Testis (tissue), 3 donors: ENCODE results near the gene PAPPA. TPM values are rescaled to one million over a fixed set of nuclear protein-coding genes. Genes with fewer than 3 reads are reported as not detected.

Experiments
- DNase-seq: peaks from one replicate; pipeline ENCODE4 v3.0.0-alpha.2; 2019
- H3K27ac ChIP-seq, 2 donors: fragments of 200-600 bp; sonication (generic); one replicate each; pipeline ENCODE4 v1.5.1; 2019
- H3K27me3 ChIP-seq: fragments of 200-600 bp; sonication (generic); one replicate; pipeline ENCODE4 v1.5.1; 2019
- H3K36me3 ChIP-seq: fragments of 200-600 bp; sonication (generic); one replicate; pipeline ENCODE4 v1.5.1; 2017; ENCODE audit warnings: low read depth; ENCODE audit errors: missing control alignments
- H3K4me1 ChIP-seq: fragments of 200-600 bp; sonication (generic); one replicate; pipeline ENCODE4 v1.5.1; 2019
- H3K4me3 ChIP-seq, 2 donors: fragments of 200-600 bp; sonication (generic); one replicate each; pipeline ENCODE4 v1.5.1; 2017 to 2019
- H3K9me3 ChIP-seq: fragments of 200-600 bp; sonication (generic); one replicate; pipeline ENCODE4 v1.5.1; 2017
- POLR2A ChIP-seq: fragments of 450-650 bp; IDR thresholded peaks from one replicate; pipeline ENCODE4 v1.6.1; 2017; ENCODE audit warnings: antibody characterized with exemption, mild to moderate bottlenecking, moderate library complexity
- WGBS, 2 donors: methylation state at CpG; one replicate each; pipeline ENCODE4 v1.1.5; 2018; 5-methylcytosine and 5-hydroxymethylcytosine counted together
- intact Hi-C: fragments of 100-400 bp; cut with DNase I; formaldehyde crosslinking; loops from one replicate; pipeline ENCODE4 v1.15.1; 2023; ENCODE audit warnings: low total_unique reads
- polyA plus RNA-seq: library from polyadenylated mRNA; stranded (reverse); fragments of 350-450 nt; fragmentation: Illumina TruSeq; extraction: RNeasy Lipid Tissue Mini Kit (QIAGEN cat#74804); gene quantifications from one replicate; pipeline ENCODE4 v1.2.3, GENCODE V29; 2014; ENCODE audit warnings: low read depth, low replicate concordance; ENCODE audit not compliant: insufficient read depth
- total RNA-seq, 2 donors: library from RNA; depleted of rRNA; stranded (reverse); fragments of >200 nt; gene quantifications; one replicate each; pipeline ENCODE4 v1.2.3, GENCODE V29; 2016
- TF ChIP-seq, protein P1 (sequence below), 3 experiments: fragments of 450-650 bp in 2 of 3; fragments of 200-600 bp in 1 of 3; sonication (generic) in 1 of 3; IDR thresholded peaks; one replicate each; pipeline ENCODE4 v1.5.1; 2016 to 2019; ENCODE audit warnings: antibody characterized with exemption in 3 of 3, mild to moderate bottlenecking in 2 of 3, moderate library complexity in 1 of 3

The PAPPA gene
- total and polyA plus RNA-seq, 3 donors from 2014 or later, result 1.9 to 5.1 (median 4.1) TPM

DNA sequence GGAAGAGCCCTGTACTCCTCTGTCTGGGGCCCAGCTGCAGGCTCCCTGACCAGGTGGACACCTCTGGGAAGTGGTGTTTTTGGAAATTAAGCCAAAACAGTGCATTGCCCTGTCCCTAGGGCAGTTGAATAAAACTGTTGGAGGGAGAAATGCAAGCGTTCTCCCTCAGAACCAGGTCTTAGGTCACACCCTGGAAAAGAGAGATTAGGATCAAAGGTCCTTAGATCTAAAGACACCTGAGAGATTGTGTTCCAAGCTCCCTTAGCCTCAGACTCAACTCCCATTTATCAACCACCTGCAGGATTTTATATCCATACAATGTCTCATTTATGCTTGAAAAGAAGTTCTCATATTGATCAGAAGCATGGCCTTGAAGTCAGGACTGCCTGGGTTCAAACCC lies 64.8 kb downstream of the PAPPA start:
- H3K36me3 ChIP-seq, result no peaks in the 10 kb centered on the region
- no peaks in the 10 kb centered on the region for H3K4me1 ChIP-seq
- no peak for DNase-seq
- intact Hi-C loops, result no loop called here
- H3K4me3 ChIP-seq, result no peak overlapping the region
- H3K27ac ChIP-seq, result no peak overlapping the region
- WGBS, 2 donors, result 62 to 89% methylated on average over 1 of the region's 1 CpG
- TF ChIP-seq, protein P1, sequence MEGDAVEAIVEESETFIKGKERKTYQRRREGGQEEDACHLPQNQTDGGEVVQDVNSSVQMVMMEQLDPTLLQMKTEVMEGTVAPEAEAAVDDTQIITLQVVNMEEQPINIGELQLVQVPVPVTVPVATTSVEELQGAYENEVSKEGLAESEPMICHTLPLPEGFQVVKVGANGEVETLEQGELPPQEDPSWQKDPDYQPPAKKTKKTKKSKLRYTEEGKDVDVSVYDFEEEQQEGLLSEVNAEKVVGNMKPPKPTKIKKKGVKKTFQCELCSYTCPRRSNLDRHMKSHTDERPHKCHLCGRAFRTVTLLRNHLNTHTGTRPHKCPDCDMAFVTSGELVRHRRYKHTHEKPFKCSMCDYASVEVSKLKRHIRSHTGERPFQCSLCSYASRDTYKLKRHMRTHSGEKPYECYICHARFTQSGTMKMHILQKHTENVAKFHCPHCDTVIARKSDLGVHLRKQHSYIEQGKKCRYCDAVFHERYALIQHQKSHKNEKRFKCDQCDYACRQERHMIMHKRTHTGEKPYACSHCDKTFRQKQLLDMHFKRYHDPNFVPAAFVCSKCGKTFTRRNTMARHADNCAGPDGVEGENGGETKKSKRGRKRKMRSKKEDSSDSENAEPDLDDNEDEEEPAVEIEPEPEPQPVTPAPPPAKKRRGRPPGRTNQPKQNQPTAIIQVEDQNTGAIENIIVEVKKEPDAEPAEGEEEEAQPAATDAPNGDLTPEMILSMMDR (IDR thresholded peaks at IDR 0.05), result no peak
- TF ChIP-seq POLR2A, result no peak
- no peaks in the 10 kb centered on the region for H3K27me3 ChIP-seq
- H3K9me3 ChIP-seq, result no peaks in the 10 kb centered on the region

DNA sequence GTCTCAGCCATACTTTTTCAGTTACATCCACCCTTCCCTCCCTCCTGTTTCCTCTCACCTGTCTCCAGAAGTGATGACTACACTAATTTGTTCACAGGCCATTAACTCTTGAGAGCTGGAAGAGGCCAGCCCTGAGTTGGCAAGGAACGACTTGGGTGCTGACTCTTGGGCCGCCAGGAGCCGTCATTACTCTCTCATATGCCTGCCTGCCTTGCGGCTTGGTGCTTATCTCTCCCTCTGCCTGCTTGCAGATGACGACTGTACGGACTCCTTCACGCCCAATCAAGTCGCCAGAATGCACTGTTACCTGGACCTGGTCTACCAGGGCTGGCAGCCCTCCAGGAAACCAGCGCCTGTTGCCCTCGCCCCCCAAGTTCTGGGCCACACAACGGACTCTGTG lies 66.1 kb downstream of the PAPPA start:
- Histone ChIP-seq H3K9me3 (no peaks in the 10 kb centered on the region), H3K4me3 (no peak overlapping the region), H3K36me3 (no peaks in the 10 kb centered on the region), H3K27me3 (no peaks in the 10 kb centered on the region), H3K27ac (no peak overlapping the region), H3K4me1 (no peaks in the 10 kb centered on the region)
- 78 to 95% methylated on average over 11 of the region's 11 CpGs for WGBS, 2 donors
- TF ChIP-seq, protein P1 (IDR thresholded peaks at IDR 0.05), result no peak
- TF ChIP-seq POLR2A, result no peak
- intact Hi-C loops, result no loop called here
- DNase-seq, result no peak

DNA sequence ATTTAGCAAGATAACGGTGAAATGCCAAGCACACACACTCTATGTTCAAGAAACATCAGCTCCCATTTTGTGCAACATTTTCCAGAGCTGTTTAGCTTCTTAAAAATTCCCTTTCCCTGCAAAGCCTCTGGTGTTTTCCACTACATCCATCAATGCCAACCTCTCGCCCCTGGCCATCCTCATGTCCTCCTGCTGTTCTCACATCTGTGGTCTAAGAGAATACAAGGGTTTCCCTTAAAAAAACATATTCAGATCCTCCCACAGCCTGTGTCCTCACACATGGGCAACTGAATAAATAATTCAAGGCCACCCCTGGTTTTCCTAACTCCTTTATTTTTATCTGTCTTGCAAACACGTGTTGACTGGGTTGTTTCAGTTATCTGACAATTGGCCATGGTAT lies 70.3 kb downstream of the PAPPA start:
- Histone ChIP-seq H3K27ac (no peak overlapping the region), H3K4me1 (no peaks in the 10 kb centered on the region), H3K4me3 (no peak overlapping the region), H3K27me3 (no peaks in the 10 kb centered on the region), H3K9me3 (no peaks in the 10 kb centered on the region), H3K36me3 (no peaks in the 10 kb centered on the region)
- no peak for DNase-seq
- 52 to 78% methylated on average over 3 of the region's 3 CpGs for WGBS, 2 donors
- TF ChIP-seq, protein P1 (IDR thresholded peaks at IDR 0.05), result no peak
- no peak for TF ChIP-seq POLR2A
- intact Hi-C loops, result no loop called here

DNA sequence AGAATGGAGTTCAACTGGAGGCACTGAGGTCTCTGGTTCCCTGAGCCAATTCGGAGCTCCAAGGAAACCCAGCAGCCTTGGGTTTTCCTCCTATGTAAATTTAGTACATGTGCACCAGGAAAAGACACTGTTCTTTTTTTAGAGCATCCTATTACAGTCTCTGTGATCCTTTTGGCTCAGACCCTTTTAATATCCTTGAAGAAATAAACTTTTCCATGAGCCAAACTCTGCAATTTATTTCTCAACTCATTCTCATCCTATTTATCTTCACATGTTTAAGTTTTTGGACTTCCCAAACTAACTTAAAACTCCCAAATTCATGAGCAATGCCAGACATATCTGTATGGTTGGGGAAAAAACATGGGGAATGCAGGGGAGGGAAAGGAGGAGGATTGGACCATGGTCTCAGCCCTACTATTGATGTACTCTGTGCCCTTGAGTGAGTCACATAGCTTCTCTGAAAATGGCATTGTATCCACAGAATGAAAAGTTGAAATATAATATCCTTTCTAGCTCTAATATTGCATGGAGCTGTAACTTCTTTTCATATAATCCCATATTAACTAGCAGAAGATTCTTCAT lies 76.6 kb downstream of the PAPPA start:
- Histone ChIP-seq H3K36me3 (no peaks in the 10 kb centered on the region), H3K27ac (no peak overlapping the region), H3K4me1 (no peaks in the 10 kb centered on the region), H3K4me3 (no peak overlapping the region), H3K9me3 (no peaks in the 10 kb centered on the region), H3K27me3 (no peaks in the 10 kb centered on the region)
- WGBS, 2 donors, result 20 to 45% methylated on average over 1 of the region's 1 CpG
- DNase-seq, result no peak
- intact Hi-C loops, result no loop called here
- TF ChIP-seq, protein P1 (IDR thresholded peaks at IDR 0.05), result no peak
- no peak for TF ChIP-seq POLR2A

DNA sequence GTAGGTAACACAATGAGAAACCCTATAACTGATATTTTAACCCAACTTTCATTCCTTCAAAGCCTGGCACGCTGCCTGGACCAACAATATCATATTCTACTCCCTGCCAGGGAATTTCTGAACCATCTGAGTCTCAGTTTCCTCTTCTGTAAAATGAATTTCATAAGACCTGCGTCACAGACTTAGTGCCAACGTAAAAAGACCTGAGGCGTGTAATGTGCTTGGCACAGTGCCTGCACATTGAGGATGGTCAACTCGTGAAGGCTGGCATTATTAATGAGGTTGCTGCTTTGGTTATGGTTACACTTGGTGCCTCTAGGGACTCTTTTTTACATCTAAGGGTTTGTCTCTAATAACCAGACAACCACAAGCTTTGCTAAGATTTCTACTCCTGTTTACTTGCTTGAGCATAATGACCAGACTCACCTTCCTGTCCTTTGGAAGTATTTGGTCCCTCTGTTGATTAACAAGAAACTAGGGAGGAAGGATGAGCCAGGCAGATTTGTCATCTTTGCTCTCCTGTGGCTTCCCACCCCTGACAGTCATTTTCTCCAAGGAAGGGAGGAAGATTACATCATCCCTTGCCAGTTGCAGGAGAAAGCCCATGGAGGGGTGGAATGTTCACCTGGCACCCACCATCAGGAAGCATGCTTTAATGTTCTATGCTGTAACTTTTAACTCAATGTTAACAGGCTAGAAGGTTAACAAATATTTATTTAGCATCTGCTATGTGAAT lies 79.0 kb downstream of the PAPPA start:
- WGBS, 2 donors, result 81 to 88% methylated on average over 5 of the region's 5 CpGs
- Histone ChIP-seq H3K36me3 (no peaks in the 10 kb centered on the region), H3K9me3 (no peaks in the 10 kb centered on the region), H3K27ac (no peak overlapping the region), H3K4me3 (no peak overlapping the region), H3K27me3 (no peaks in the 10 kb centered on the region), H3K4me1 (no peaks in the 10 kb centered on the region)
- DNase-seq, result no peak
- intact Hi-C loops, result no loop called here
- TF ChIP-seq, protein P1 (IDR thresholded peaks at IDR 0.05), result no peak
- TF ChIP-seq POLR2A, result no peak
